Vagina (tissue), 2 donors: ENCODE results near the gene RPLP2.

Experiments
- CTCF ChIP-seq, 3 experiments: fragments of 450-650 bp in 2 of 3; fragments of 200-600 bp in 1 of 3; sonication (generic) in 1 of 3; IDR thresholded peaks; one replicate each; pipeline ENCODE4 v1.5.1; 2017 to 2019; ENCODE audit warnings: antibody characterized with exemption in 3 of 3, mild to moderate bottlenecking in 2 of 3, moderate library complexity in 2 of 3
- POLR2A ChIP-seq, 2 donors: fragments of 450-650 bp; IDR thresholded peaks; one replicate each; pipeline ENCODE4 v1.6.1; 2017; ENCODE audit warnings: antibody characterized with exemption in 2 of 2, mild to moderate bottlenecking in 2 of 2, moderate library complexity in 2 of 2
- POLR2AphosphoS5 ChIP-seq, 2 donors: sonication (generic); formaldehyde crosslinking; IDR thresholded peaks; one replicate each; pipeline ENCODE4 v1.9.0; 2017; ENCODE audit warnings: antibody characterized with exemption in 2 of 2, mild to moderate bottlenecking in 2 of 2, low read depth in 1 of 2; ENCODE audit not compliant: insufficient read depth in 1 of 2

GRCh38 chr11:795634-796564 is 13.9 kb upstream of the RPLP2 start:
- no peak for TF ChIP-seq CTCF (IDR thresholded peaks at IDR 0.05)
- TF ChIP-seq POLR2AphosphoS5 (IDR thresholded peaks at IDR 0.05; ENCODE audit: insufficient read depth in 1 of 2, low read depth in 1 of 2) = peak in 1 of 2 donors; percentile 41
- no peak for TF ChIP-seq POLR2A (IDR thresholded peaks at IDR 0.05)
